Activated naive CD4-positive, alpha-beta T cell treated with anti-CD3 and anti-CD28 coated beads, Interleukin-2, amount 50 U/mL, for 24 hours (primary cell): ENCODE measurements around the gene SYT5.

Experiments used
- H3K27ac Mint-ChIP-seq: one replicate; pipeline ENCODE4 v1.8.0; 2021; ENCODE audit warnings: mild to moderate bottlenecking, mixed read lengths
- H3K27me3 Mint-ChIP-seq: one replicate; pipeline ENCODE4 v1.8.0; 2021; ENCODE audit warnings: mixed read lengths
- H3K36me3 Mint-ChIP-seq: one replicate; pipeline ENCODE4 v1.8.0; 2021; ENCODE audit warnings: mixed read lengths
- H3K4me1 Mint-ChIP-seq: one replicate; pipeline ENCODE4 v1.8.0; 2021; ENCODE audit warnings: mixed read lengths
- H3K4me3 Mint-ChIP-seq: one replicate; pipeline ENCODE4 v1.8.0; 2021; ENCODE audit warnings: mild to moderate bottlenecking, mixed read lengths
- H3K9me3 Mint-ChIP-seq: one replicate; pipeline ENCODE4 v1.8.0; 2021; ENCODE audit warnings: mixed read lengths

Gene SYT5

GRCh38 chr19:55146705-55147273 lies 33.3 kb downstream of the SYT5 start:
- no peak overlapping the region for H3K4me3 Mint-ChIP-seq
- peaks cover 10% of the 10 kb centered on the region for H3K4me1 Mint-ChIP-seq
- H3K9me3 Mint-ChIP-seq = no peaks in the 10 kb centered on the region
- peaks cover 42% of the 10 kb centered on the region for H3K27me3 Mint-ChIP-seq
- no peaks in the 10 kb centered on the region for H3K36me3 Mint-ChIP-seq
- H3K27ac Mint-ChIP-seq = no peak overlapping the region

GRCh38 chr19:55146078-55146704 lies 33.9 kb downstream of the SYT5 start:
- Mint-ChIP-seq H3K27me3 (peaks cover 45% of the 10 kb centered on the region), H3K27ac (no peak overlapping the region), H3K4me3 (no peak overlapping the region), H3K9me3 (no peaks in the 10 kb centered on the region), H3K36me3 (no peaks in the 10 kb centered on the region), H3K4me1 (peaks cover 5% of the 10 kb centered on the region)

DNA sequence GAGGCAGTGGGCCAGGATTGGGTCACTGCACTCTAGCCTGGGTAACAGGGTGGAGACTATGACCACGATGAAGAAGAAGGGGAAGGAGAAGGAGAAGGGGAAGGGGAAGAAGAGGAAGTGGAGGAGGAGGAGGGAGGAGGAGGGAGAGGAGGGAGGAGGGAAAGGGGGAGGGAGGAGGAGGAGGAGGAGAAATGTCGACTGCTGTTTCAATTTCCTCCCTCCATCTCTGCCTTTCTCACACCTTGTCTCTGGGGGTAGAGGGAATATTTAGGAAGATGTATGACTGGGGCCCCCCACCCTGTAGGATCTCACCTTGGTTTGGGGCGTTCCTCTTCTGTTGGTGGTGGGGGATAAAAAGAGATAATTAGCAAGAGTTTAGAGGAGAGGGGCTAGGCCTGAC lies 34.9 kb downstream of the SYT5 start:
- Mint-ChIP-seq H3K4me1 (peaks cover 8% of the 10 kb centered on the region), H3K4me3 (no peak overlapping the region), H3K36me3 (no peaks in the 10 kb centered on the region), H3K27ac (no peak overlapping the region), H3K27me3 (peaks cover 48% of the 10 kb centered on the region), H3K9me3 (no peaks in the 10 kb centered on the region)

DNA sequence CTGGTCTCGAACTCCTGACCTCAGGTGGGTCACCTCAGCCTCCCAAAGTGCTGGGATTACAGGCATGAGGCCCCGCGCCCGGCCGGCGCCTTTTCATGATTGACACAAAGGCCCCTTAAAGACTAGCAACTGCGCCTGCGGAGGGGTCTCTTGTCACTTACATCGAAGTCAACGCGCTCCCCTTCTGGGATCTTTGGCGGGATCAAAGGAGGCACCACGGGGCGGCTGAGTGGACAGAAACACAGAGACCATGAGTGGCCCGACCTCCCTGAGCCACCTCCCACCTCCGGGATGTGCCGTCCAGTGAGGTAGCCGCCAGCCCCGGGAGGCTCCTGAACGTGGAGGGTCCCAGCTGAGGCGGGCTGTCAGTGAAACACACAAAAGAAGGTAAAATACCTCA lies 38.4 kb downstream of the SYT5 start:
- H3K27me3 Mint-ChIP-seq = peaks cover 39% of the 10 kb centered on the region

DNA sequence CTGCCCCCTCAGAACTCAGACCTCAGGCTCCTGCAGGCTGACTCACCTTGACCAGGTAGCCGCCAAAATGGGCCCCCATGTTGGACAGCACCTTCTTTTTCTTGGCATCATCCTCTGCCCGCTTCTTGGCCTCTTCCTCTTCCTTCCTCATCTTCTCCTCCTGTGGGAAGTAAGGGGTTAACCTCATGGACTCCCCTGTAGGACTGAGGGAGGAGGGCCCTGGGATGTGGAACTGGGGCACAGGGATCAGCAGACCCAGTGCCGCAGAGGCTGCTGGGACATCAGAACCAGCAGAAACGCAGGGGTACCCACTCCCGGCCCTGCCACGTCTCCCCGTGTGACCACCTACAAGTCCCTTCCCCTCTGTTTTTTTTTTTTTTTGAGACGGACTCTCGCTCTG lies 42.2 kb downstream of the SYT5 start:
- H3K27ac Mint-ChIP-seq = no peak overlapping the region
- H3K4me1 Mint-ChIP-seq = peaks cover 3% of the 10 kb centered on the region
- H3K27me3 Mint-ChIP-seq = peaks cover 20% of the 10 kb centered on the region
- H3K9me3 Mint-ChIP-seq = no peaks in the 10 kb centered on the region
- no peaks in the 10 kb centered on the region for H3K36me3 Mint-ChIP-seq
- H3K4me3 Mint-ChIP-seq = no peak overlapping the region

More for the DNA sequence above, 38.4 kb downstream of the SYT5 start:
- Mint-ChIP-seq H3K27ac (no peak overlapping the region), H3K9me3 (no peaks in the 10 kb centered on the region), H3K36me3 (no peaks in the 10 kb centered on the region), H3K4me1 (peaks cover 8% of the 10 kb centered on the region), H3K4me3 (no peak overlapping the region)

- H3K36me3 Mint-ChIP-seq = no peaks in the 10 kb centered on the region
- no peak overlapping the region for H3K27ac Mint-ChIP-seq
- H3K4me3 Mint-ChIP-seq = no peak overlapping the region
- H3K4me1 Mint-ChIP-seq = peaks cover 3% of the 10 kb centered on the region
- no peaks in the 10 kb centered on the region for H3K9me3 Mint-ChIP-seq
- H3K27me3 Mint-ChIP-seq = peaks cover 19% of the 10 kb centered on the region
Observed at GRCh38 chr19:55136399-55137102, 43.5 kb downstream of the SYT5 start.

DNA sequence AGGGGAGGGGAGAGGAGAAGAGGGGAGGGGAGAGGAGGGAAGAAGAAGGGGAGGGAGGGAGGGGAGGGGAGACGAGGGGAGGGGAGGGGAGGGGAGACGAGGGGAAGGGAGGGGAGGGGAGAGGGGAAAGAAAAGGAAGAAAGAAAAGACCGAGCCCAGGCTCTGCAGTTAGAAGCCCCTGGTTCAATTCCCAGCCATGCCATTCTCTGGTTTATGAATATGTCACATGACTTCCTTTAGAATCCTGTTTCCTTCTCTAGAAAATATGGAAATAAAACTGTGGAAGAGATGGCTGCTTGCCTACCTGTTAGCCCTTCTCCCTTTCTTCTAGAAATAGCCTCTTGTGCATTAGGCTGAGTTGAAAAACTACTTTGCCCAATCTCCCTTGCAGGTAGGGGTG lies 45.4 kb downstream of the SYT5 start:
- Mint-ChIP-seq H3K4me3 (no peak overlapping the region), H3K9me3 (no peaks in the 10 kb centered on the region), H3K27ac (no peak overlapping the region), H3K27me3 (peaks cover 20% of the 10 kb centered on the region), H3K36me3 (no peaks in the 10 kb centered on the region), H3K4me1 (no peaks in the 10 kb centered on the region)

DNA sequence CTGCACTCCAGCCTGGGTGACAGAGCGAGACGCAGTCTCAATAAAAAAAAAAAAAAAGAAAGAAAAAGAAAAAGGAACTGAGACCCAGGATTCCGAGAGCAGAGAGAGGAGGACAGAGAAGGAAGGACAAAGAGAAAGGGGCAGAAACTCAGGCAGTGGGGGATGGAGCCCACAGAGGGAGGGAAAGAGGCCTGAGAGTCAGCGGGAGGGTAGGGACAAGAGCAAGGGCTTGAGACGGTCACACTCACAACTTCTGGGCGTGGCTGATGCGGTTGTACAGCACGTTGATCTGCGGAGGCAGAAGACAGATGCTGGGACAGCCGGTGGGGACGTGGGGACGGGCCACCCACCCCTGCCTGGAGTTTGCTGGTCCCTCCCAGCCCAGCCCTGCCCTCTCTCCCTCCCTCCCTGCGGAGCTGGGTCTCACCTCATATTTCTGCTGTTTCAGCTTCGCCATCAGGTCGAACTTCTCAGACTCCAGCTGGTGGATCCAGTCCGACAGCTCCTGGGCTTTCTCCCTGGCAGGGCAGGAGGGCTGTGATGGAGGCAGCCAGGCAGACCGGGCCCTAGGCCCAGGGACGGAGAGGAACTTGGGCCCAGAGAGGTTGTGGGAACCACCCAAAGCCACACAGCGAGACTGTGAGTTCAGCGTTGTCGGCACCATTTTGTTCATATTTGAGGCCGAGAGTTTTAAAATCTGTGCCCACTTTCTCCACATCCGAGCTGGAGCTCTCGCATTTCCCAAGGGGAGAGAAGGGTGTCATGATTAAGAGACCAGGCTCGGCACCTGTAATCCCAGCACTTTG lies 46.2 kb downstream of the SYT5 start:
- peaks cover 19% of the 10 kb centered on the region for H3K27me3 Mint-ChIP-seq
- no peak overlapping the region for H3K27ac Mint-ChIP-seq
- no peaks in the 10 kb centered on the region for H3K4me1 Mint-ChIP-seq
- no peaks in the 10 kb centered on the region for H3K36me3 Mint-ChIP-seq
- no peak overlapping the region for H3K4me3 Mint-ChIP-seq
- H3K9me3 Mint-ChIP-seq = no peaks in the 10 kb centered on the region

DNA sequence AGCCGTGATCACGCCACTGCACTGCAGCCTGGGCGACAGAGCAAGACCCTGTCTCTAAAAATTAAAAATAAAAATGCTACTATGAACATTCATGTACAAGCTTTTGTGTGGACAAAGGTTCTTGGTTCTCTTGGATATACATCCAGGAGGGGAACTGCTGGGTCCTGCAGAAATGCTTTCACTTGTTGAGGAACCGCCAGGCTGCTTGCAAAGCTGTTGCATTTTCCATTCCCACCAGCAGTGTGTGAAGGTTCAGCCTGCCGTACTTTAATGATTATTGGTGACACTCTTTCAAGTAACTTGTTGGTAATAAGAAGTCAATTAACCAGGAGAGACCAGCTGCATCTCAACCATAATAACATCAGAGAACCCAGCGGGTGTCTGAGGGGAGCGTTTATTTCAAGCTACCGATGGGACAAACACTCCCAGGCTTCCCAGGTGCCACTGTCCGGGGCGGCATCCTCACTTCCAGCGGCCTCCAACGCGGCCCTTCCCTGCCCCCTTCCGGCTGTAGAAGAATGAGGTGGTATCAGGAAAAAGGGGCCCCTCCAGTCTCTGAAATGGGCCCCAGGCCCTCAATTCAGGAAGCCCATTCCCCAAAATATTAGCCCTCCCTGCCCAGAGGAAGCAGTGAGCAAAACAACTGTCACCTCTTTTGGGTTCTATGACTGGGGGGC lies 47.5 kb downstream of the SYT5 start:
- Mint-ChIP-seq H3K4me3 (no peak overlapping the region), H3K4me1 (no peaks in the 10 kb centered on the region), H3K36me3 (no peaks in the 10 kb centered on the region), H3K27me3 (peaks cover 17% of the 10 kb centered on the region), H3K9me3 (no peaks in the 10 kb centered on the region), H3K27ac (no peak overlapping the region)

- Mint-ChIP-seq H3K27ac (no peak overlapping the region), H3K4me1 (no peaks in the 10 kb centered on the region), H3K36me3 (no peaks in the 10 kb centered on the region), H3K9me3 (no peaks in the 10 kb centered on the region), H3K4me3 (no peak overlapping the region), H3K27me3 (peaks cover 25% of the 10 kb centered on the region)
Observed at GRCh38 chr19:55131421-55131820, 48.7 kb downstream of the SYT5 start.
